Fibroblast of lung (primary cell): ENCODE measurements around the gene CDC42EP3. TPM values are rescaled to one million over a fixed set of nuclear protein-coding genes. Genes with fewer than 3 reads are reported as not detected.
A peak's percentile ranks its signal among the peaks of the same experiment; 100 is the strongest.

Source experiments
- DNase-seq, 2 donors: peaks; one replicate each; pipeline versions ENCODE4 v3.0.0 to v3.0.0-alpha.2; 2010; ENCODE audit warnings: low read depth in 2 of 2
- H2AFZ ChIP-seq: 2 replicates; pipeline ENCODE4 v1.5.1; 2012; ENCODE audit warnings: low read length, control low read depth, inconsistent platforms
- H3K27ac ChIP-seq: 2 replicates; pipeline ENCODE4 v1.5.1; 2011; ENCODE audit warnings: low read length, control low read depth; ENCODE audit not compliant: insufficient read depth
- H3K27me3 ChIP-seq: 2 replicates; pipeline ENCODE4 v1.5.1; 2011; ENCODE audit warnings: mild to moderate bottlenecking, low read length; ENCODE audit not compliant: control insufficient read depth, insufficient read depth
- H3K36me3 ChIP-seq: 2 replicates; pipeline ENCODE4 v1.5.1; 2011; ENCODE audit warnings: low read length; ENCODE audit not compliant: control insufficient read depth, insufficient read depth
- H3K4me1 ChIP-seq: 2 replicates; pipeline ENCODE4 v1.5.1; 2011; ENCODE audit warnings: low read length; ENCODE audit not compliant: control insufficient read depth, insufficient read depth; ENCODE audit errors: extremely low read depth
- H3K4me2 ChIP-seq: 2 replicates; pipeline ENCODE4 v1.5.1; 2011; ENCODE audit warnings: low read length, control low read depth; ENCODE audit not compliant: insufficient read depth; ENCODE audit errors: extremely low read depth
- H3K4me3 ChIP-seq, 4 experiments: fragments of 200-600 bp in 1 of 4; sonication (generic) in 1 of 4; replicated peaks in 1 of 4; 2 replicates each; pipeline ENCODE4 v1.5.1; 2011 to 2016; ENCODE audit warnings: low read length in 4 of 4, low read depth in 3 of 4, mild to moderate bottlenecking in 3 of 4, control low read depth in 2 of 4, inconsistent platforms in 1 of 4, mixed read lengths in 1 of 4; ENCODE audit not compliant: insufficient read depth in 1 of 4; ENCODE audit errors: control extremely low read depth in 1 of 4
- H3K79me2 ChIP-seq: 2 replicates; pipeline ENCODE4 v1.5.1; 2012; ENCODE audit warnings: mild to moderate bottlenecking, low read length, inconsistent platforms; ENCODE audit not compliant: control insufficient read depth, insufficient read depth
- H3K9ac ChIP-seq: 2 replicates; pipeline ENCODE4 v1.5.1; 2011; ENCODE audit warnings: mild to moderate bottlenecking, low read length, control low read depth; ENCODE audit not compliant: insufficient read depth
- H3K9me3 ChIP-seq: 2 replicates; pipeline ENCODE4 v1.5.1; 2012; ENCODE audit warnings: low read depth, low read length; ENCODE audit not compliant: control insufficient read depth, insufficient read depth
- H4K20me1 ChIP-seq: 2 replicates; pipeline ENCODE4 v1.5.1; 2011; ENCODE audit warnings: low read length; ENCODE audit not compliant: control insufficient read depth, insufficient read depth; ENCODE audit errors: extremely low read depth
- CTCF ChIP-seq, 2 donors: IDR thresholded peaks in 1 of 2; conservative IDR thresholded peaks in 1 of 2; 1 replicate in 1 of 2; 2 replicates in 1 of 2; pipeline ENCODE4 v1.5.1; 2011 to 2012; ENCODE audit warnings: low read length in 2 of 2, control low read depth in 1 of 2, inconsistent platforms in 1 of 2, low read depth in 1 of 2, mild to moderate bottlenecking in 1 of 2
- EZH2 ChIP-seq: IDR thresholded peaks from 2 replicates; pipeline ENCODE4 v1.5.1; 2012; ENCODE audit warnings: low read length, control low read depth, mild to moderate bottlenecking; ENCODE audit errors: missing control alignments
- polyA minus RNA-seq: library from RNA; depleted of rRNA, polyadenylated mRNA; stranded (reverse); fragments of >200 nt; gene quantifications from 2 replicates; pipeline ENCODE4 v1.2.3, GENCODE V29; 2011; ENCODE audit warnings: low replicate concordance
- polyA plus RNA-seq, 2 donors: library from polyadenylated mRNA; depleted of rRNA in 1 of 2; stranded (reverse) in 1 of 2; unstranded in 1 of 2; fragments of >200 nt; gene quantifications; 2 replicates each; pipeline ENCODE4 v1.2.1, GENCODE V29; 2011 to 2012; ENCODE audit warnings: missing spikeins in 1 of 2
- total RNA-seq: library from RNA; depleted of rRNA; stranded (reverse); fragments of >200 nt; gene quantifications from 2 replicates; pipeline ENCODE4 v1.2.1, GENCODE V29; 2014

The CDC42EP3 gene
- total RNA-seq, result 5.6 and 19.2 TPM in 2 replicates
- polyA plus RNA-seq, result 103 and 328 TPM in 2 replicates
- 43.4 and 145 TPM in 2 replicates for polyA plus RNA-seq (2012)
- polyA minus RNA-seq, result 170 and 335 TPM in 2 replicates

GRCh38 chr2:37671009-37671815 lies at the start of gene CDC42EP3:
Gene CDC42EP3, minus strand, starts transcription at chr2:37671642. Its CDS starts 25,055 bp downstream, at chr2:37646587.
- no peaks in the 10 kb centered on the region for H4K20me1 ChIP-seq
- peak within 1 kb of the TSS; percentile 84 to 97 (median 92) for H3K4me3 ChIP-seq
- H3K27me3 ChIP-seq, result no peaks in the 10 kb centered on the region
- no peaks in the 10 kb centered on the region for H3K9me3 ChIP-seq
- peak within 1 kb of the TSS; percentile 76 for H3K9ac ChIP-seq
- peaks cover 52% of the 10 kb centered on the region for H3K79me2 ChIP-seq
- DNase-seq, result peak in 1 of 2 donors; percentile 43
- peaks cover 2% of the 10 kb centered on the region for H3K4me1 ChIP-seq
- TF ChIP-seq CTCF (conservative IDR thresholded peaks at IDR 0.05 in 1 of 2, IDR thresholded peaks at IDR 0.05 in 1 of 2; ENCODE audit: low read depth in 1 of 2, low read length in 2 of 2) (no peak), EZH2 (no peak)
- H3K36me3 ChIP-seq, result peaks cover 2% of the 10 kb centered on the region
- peak within 1 kb of the TSS; percentile 19 for H2AFZ ChIP-seq
- H3K4me2 ChIP-seq, result peak within 1 kb of the TSS; percentile 73
- H3K27ac ChIP-seq, result peak within 1 kb of the TSS; percentile 70

GRCh38 chr2:37721201-37721560 lies 49.7 kb upstream of the CDC42EP3 start:
- H3K9me3 ChIP-seq, result no peaks in the 10 kb centered on the region
- H3K4me1 ChIP-seq, result peaks cover 6% of the 10 kb centered on the region
- no peak overlapping the region for H3K4me3 ChIP-seq
- no peaks in the 10 kb centered on the region for H3K79me2 ChIP-seq
- no peak overlapping the region for H3K9ac ChIP-seq
- no peaks in the 10 kb centered on the region for H4K20me1 ChIP-seq
- H2AFZ ChIP-seq, result peak overlapping the region; percentile 20
- no peak overlapping the region for H3K4me2 ChIP-seq
- DNase-seq, result peak in 1 of 2 donors; percentile 23
- TF ChIP-seq EZH2 (no peak), CTCF (conservative IDR thresholded peaks at IDR 0.05 in 1 of 2, IDR thresholded peaks at IDR 0.05 in 1 of 2; ENCODE audit: low read depth in 1 of 2, low read length in 2 of 2) (no peak)
- no peaks in the 10 kb centered on the region for H3K27me3 ChIP-seq
- H3K36me3 ChIP-seq, result no peaks in the 10 kb centered on the region
- no peak overlapping the region for H3K27ac ChIP-seq

- Histone ChIP-seq H3K4me1 (peaks cover 6% of the 10 kb centered on the region), H3K9me3 (no peaks in the 10 kb centered on the region), H3K9ac (no peak overlapping the region), H3K4me3 (no peak overlapping the region), H3K27ac (no peak overlapping the region), H4K20me1 (no peaks in the 10 kb centered on the region), H3K36me3 (no peaks in the 10 kb centered on the region), H3K79me2 (no peaks in the 10 kb centered on the region), H3K27me3 (no peaks in the 10 kb centered on the region), H3K4me2 (no peak overlapping the region), H2AFZ (no peak overlapping the region)
- TF ChIP-seq CTCF (conservative IDR thresholded peaks at IDR 0.05 in 1 of 2, IDR thresholded peaks at IDR 0.05 in 1 of 2; ENCODE audit: low read depth in 1 of 2, low read length in 2 of 2) (no peak), EZH2 (no peak)
- DNase-seq, result peak; percentile 12 to 74
Observed at GRCh38 chr2:37720533-37721200, 49.2 kb upstream of the CDC42EP3 start.
